Fibroblast of villous mesenchyme (primary cell): Measurements from ENCODE around the gene PODXL. TPM values are rescaled to one million over a fixed set of nuclear protein-coding genes. Genes with fewer than 3 reads are reported as not detected.

Experiments
- DNase-seq: peaks from one replicate; pipeline ENCODE4 v3.0.0-alpha.2; 2010; ENCODE audit warnings: low read depth
- H3K4me3 ChIP-seq: 2 replicates; pipeline ENCODE4 v1.5.1; 2011; ENCODE audit warnings: low read depth, mild to moderate bottlenecking, low read length
- total RNA-seq: library from RNA; depleted of rRNA; stranded (reverse); fragments of >200 nt; gene quantifications from 2 replicates; pipeline ENCODE4 v1.2.3, GENCODE V29; 2012
- TF ChIP-seq, protein P1 (sequence below): IDR thresholded peaks from 2 replicates; pipeline ENCODE4 v1.5.1; 2012; ENCODE audit warnings: low read depth, mild to moderate bottlenecking, low read length; ENCODE audit not compliant: insufficient read depth

PODXL gene
- total RNA-seq, 1 donor = 17.3 TPM

DNA sequence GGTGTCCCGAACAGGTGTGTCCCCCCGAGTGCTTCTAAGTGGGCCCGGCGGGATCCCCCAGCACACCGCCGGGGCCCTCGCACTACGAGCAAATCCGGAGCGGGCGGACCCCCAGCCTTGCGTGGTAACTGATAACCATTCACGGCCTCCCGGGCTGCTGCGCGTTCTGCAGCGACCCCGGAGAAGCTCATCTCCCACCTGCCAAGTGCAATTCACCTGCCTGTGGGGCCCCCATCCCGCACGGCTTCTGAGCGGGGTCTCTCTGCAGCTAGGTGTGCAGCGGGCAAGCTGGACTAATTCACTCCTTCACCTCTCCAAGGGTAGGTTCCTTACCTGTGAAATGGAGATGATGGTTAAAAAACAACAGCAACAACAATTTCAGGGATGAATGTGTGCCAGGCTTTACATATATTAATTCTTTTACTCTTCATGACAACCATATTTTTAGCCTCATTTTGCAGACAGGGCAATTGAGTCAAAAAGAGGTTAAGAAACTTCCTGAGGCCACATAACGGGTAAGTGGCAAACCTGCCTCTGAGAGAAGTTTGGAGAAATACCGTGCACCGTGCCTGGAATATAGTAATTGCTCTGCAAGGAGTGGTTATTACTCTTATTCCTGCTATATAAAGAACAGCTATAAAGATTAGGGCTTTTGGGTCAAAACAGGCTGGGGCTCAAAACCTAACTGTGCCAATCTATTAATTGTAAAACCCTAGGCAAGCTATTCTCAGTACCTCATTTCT lies 652 bp upstream of the PODXL start:
- DNase-seq = no peak
- peak overlapping the region; percentile 55 for H3K4me3 ChIP-seq
- TF ChIP-seq, protein P1, sequence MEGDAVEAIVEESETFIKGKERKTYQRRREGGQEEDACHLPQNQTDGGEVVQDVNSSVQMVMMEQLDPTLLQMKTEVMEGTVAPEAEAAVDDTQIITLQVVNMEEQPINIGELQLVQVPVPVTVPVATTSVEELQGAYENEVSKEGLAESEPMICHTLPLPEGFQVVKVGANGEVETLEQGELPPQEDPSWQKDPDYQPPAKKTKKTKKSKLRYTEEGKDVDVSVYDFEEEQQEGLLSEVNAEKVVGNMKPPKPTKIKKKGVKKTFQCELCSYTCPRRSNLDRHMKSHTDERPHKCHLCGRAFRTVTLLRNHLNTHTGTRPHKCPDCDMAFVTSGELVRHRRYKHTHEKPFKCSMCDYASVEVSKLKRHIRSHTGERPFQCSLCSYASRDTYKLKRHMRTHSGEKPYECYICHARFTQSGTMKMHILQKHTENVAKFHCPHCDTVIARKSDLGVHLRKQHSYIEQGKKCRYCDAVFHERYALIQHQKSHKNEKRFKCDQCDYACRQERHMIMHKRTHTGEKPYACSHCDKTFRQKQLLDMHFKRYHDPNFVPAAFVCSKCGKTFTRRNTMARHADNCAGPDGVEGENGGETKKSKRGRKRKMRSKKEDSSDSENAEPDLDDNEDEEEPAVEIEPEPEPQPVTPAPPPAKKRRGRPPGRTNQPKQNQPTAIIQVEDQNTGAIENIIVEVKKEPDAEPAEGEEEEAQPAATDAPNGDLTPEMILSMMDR = no peak

- TF ChIP-seq, protein P1 = no peak
- DNase-seq = no peak
Observed at GRCh38 chr7:131555552-131556052, 826 bp downstream of the PODXL start.

GRCh38 chr7:131554880-131555516 lies 1.4 kb downstream of the PODXL start:
- H3K4me3 ChIP-seq = peak overlapping the region; percentile 57
- TF ChIP-seq, protein P1 = no peak
- no peak for DNase-seq

More at GRCh38 chr7:131555552-131556052, 826 bp downstream of the PODXL start:
- peak overlapping the region; percentile 57 for H3K4me3 ChIP-seq

GRCh38 chr7:131553931-131554330 lies 2.5 kb downstream of the PODXL start:
- H3K4me3 ChIP-seq = no peak overlapping the region
- no peak for DNase-seq
- TF ChIP-seq, protein P1 = no peak

DNA sequence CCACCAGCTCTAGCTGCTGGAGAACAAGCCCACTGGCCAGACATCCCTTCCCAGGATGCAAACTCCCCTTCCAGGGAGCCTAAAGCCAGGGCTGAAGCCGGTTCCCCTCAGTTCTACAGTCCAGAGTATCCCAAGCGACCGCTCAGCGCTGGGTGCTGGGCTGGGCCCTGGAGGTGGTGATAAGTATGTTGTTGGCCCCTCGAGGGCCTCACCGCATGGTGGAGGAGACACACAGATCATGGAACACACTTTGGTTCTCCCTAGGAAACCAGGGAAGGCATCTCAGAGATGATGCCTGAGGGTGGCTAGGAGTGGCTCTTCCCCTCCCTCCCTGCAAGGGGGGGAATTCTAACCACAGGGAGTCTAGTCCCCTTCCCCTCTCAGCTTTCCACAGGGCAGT lies 4.4 kb downstream of the PODXL start:
- DNase-seq = no peak
- H3K4me3 ChIP-seq = no peak overlapping the region
- TF ChIP-seq, protein P1 = no peak

GRCh38 chr7:131550846-131551245 lies 5.6 kb downstream of the PODXL start:
- H3K4me3 ChIP-seq = no peak overlapping the region
- no peak for DNase-seq
- TF ChIP-seq, protein P1 = no peak
